CD4-positive, alpha-beta T cell treated with Interleukin-6 at 100 ng/mL for 8 hours (primary cell): Measurements from ENCODE around the gene VASN.

Source experiments
- DNase-seq: peaks from one replicate; pipeline ENCODE4 v3.0.0-alpha.2; 2020; ENCODE audit warnings: mixed read lengths, low spot score

The VASN gene

DNA sequence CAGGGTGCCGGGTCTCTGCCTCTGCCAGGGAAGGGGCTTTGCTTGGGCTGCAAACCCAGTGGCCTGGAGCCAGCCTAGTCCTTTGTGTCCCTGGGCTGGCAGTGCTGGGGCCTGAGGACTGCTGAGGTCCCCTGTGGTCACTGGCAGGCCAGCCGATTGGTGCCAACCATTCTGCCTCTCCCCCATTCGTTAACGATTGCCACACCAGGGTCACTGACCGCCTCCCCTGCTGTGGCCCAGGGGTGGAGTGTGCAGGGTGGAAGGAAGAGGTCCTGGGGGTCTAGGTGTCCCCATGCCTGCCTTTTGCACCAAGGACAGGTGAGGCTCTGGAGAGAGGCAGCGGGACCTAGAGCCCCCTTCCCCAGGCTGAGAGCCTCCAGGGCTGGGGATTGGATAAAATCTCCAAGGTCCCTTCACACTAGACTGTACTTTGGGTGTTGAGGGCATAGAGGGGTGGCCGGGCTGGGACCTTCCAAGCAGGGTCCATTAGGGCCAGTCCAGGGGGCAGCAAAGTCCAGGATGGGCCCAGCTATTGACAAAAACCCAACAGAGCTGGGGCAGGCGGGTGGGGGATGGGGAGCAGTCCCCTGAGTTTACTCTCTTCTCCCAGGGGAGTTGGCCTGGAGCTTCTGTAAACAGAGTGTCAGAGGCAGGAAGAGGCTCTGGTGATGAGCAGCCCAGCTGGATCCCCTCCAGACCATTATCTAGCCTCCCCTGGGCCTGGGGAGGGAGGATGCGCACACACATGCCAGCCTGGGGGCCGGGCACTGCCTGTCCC is 1.1 kb downstream of the VASN start:
- DNase-seq = no peak

- DNase-seq = no peak
Measured at GRCh38 chr16:4373356-4373908, 1.8 kb downstream of the VASN start.

GRCh38 chr16:4373909-4374742 is 2.5 kb downstream of the VASN start:
- no peak for DNase-seq

GRCh38 chr16:4375717-4376116 is 4.1 kb downstream of the VASN start:
- no peak for DNase-seq

GRCh38 chr16:4376126-4376892 is 4.7 kb downstream of the VASN start:
- no peak for DNase-seq

GRCh38 chr16:4376893-4377572 is 5.4 kb downstream of the VASN start:
- DNase-seq = no peak

DNA sequence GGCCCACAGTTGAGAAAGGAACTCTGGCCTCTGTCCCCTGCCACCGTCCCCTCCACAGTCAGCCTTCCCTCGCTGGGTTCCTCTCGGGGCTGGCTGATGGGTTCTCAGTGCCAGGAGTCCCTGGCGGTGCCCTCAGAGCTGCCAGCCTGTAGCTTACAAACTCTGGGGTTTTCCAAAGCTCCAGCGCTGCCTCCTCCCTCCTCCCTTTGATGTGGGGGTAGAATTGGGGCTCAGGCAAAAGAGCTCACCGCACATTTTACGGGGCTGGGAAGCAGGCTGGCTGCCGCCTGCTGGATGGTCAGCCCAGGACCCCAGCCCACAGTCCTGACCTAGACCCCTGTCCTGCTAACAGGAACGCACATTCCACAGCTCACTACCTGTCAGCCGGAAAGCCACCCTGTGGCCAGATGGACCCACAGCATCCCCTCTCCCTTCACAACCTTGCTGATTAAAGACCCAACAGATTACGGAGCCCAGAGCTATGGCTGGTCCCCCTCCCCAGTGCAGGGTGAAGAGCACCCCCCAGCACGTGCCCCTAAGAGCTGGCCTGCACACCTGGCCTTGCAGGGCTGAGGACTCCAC is 6.0 kb downstream of the VASN start:
- no peak for DNase-seq

DNA sequence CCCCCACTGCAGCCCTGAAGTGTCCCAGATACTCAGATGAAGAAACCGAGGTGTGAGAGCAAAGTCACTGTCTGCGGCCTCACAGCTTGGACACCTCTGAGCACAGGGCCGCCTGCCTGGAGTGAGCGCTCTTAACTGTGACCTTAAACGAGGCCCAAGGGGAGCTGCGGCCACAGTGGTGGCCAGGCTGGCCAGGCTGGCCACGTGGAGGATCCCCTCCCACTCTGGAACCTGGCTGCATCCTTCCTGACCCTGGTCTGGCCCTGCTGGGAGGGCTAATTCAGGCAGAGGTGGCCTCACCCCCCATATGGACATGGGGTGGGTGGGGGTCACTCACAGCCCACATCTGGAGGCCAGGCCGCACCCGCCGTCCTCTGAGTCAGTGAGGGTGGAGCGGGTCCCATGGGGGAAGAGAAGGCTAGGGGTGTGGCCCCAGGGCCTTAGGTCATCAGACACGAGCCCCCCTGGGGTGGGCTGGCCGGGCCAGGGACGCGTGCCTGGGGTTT is 6.6 kb downstream of the VASN start:
- no peak for DNase-seq

DNA sequence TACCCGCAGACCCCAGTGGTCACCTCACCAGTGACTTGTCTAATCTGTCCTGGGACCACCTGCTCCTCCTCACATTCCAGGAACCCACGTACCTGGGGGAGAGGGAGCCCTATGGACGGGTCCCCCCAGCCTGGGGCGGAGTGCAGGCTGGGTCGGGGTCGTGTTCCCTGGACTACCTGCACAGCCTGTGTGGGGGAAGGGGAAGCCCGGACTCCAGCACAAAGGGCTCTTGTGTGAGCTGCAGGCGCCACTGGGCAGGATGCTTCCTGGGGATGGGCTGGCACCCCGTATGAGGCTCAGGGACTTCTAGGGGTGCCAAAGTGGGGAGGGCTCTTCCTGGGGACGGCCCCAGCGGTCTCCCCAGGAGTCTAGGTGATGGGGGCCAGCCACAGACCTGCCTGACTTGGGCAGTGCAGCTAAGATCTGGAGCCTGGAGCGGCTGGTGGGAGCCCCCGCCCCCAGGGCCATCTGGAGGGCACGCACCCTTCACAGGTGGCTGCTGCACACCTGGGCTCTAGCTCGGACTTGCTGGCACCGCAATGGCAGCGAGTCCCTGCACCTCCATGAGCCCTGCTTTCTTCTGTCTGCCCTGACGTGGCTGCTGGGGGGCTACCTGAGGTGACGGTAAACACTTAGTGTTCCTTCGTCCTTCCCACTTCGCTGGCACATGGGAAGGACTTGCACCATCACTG is 7.5 kb downstream of the VASN start:
- no peak for DNase-seq

DNA sequence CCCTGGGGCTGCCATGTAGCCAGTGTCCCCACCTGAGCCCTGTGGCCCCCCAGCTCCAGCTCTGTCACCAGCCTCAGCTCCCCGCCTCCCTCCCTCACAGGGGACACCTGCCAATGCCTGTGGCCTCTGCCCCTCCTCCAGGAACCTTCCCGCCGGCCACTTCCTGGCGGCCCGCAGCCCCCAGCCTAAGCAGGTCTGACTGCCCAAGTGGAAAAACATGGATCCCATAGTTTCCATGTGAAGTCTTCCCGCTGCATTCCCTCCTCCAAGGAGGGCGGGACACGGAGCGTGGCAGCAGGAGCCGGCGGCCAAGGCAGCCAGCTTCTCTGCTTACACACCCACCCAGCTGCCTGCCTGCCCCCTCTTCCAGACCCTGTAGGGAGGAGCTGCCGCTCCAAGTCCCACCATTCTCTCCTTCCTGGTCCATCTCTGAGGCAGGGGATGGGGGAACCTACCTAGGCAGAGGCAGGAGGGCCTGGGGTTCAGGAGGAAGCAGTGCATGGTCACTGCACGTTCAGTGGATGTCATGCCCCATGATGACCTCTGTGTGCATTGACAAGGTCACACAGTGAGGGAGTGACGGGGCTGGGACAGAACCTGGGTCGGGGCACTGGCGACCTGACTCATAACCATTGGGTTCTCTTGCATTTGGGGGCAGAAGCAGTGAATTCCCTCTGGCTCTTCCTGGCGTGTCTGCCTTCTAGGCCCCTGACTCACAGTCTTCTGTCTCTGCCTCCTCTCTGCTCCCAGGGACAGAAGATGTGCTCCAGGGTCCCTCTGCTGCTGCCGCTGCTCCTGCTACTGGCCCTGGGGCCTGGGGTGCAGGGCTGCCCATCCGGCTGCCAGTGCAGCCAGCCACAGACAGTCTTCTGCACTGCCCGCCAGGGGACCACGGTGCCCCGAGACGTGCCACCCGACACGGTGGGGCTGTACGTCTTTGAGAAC is 8.7 kb downstream of the VASN start:
- DNase-seq = no peak

DNA sequence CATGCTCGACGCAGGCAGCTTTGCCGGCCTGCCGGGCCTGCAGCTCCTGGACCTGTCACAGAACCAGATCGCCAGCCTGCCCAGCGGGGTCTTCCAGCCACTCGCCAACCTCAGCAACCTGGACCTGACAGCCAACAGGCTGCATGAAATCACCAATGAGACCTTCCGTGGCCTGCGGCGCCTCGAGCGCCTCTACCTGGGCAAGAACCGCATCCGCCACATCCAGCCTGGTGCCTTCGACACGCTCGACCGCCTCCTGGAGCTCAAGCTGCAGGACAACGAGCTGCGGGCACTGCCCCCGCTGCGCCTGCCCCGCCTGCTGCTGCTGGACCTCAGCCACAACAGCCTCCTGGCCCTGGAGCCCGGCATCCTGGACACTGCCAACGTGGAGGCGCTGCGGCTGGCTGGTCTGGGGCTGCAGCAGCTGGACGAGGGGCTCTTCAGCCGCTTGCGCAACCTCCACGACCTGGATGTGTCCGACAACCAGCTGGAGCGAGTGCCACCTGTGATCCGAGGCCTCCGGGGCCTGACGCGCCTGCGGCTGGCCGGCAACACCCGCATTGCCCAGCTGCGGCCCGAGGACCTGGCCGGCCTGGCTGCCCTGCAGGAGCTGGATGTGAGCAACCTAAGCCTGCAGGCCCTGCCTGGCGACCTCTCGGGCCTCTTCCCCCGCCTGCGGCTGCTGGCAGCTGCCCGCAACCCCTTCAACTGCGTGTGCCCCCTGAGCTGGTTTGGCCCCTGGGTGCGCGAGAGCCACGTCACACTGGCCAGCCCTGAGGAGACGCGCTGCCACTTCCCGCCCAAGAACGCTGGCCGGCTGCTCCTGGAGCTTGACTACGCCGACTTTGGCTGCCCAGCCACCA is 9.7 kb downstream of the VASN start:
- no peak for DNase-seq

DNA sequence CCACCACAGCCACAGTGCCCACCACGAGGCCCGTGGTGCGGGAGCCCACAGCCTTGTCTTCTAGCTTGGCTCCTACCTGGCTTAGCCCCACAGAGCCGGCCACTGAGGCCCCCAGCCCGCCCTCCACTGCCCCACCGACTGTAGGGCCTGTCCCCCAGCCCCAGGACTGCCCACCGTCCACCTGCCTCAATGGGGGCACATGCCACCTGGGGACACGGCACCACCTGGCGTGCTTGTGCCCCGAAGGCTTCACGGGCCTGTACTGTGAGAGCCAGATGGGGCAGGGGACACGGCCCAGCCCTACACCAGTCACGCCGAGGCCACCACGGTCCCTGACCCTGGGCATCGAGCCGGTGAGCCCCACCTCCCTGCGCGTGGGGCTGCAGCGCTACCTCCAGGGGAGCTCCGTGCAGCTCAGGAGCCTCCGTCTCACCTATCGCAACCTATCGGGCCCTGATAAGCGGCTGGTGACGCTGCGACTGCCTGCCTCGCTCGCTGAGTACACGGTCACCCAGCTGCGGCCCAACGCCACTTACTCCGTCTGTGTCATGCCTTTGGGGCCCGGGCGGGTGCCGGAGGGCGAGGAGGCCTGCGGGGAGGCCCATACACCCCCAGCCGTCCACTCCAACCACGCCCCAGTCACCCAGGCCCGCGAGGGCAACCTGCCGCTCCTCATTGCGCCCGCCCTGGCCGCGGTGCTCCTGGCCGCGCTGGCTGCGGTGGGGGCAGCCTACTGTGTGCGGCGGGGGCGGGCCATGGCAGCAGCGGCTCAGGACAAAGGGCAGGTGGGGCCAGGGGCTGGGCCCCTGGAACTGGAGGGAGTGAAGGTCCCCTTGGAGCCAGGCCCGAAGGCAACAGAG is 10.5 kb downstream of the VASN start:
- no peak for DNase-seq

GRCh38 chr16:4382795-4383357 is 11.2 kb downstream of the VASN start:
- no peak for DNase-seq

GRCh38 chr16:4383591-4384444 is 12.2 kb downstream of the VASN start:
- DNase-seq = no peak

GRCh38 chr16:4384509-4384942 is 12.9 kb downstream of the VASN start:
- DNase-seq = no peak
